ENCODE results near the gene CIPC. TPM values are rescaled to one million over a fixed set of nuclear protein-coding genes. Genes with fewer than 3 reads are reported as not detected.

The CIPC gene
- total RNA-seq, 1 experiment from 2014 or later = 26.6 TPM

DNA sequence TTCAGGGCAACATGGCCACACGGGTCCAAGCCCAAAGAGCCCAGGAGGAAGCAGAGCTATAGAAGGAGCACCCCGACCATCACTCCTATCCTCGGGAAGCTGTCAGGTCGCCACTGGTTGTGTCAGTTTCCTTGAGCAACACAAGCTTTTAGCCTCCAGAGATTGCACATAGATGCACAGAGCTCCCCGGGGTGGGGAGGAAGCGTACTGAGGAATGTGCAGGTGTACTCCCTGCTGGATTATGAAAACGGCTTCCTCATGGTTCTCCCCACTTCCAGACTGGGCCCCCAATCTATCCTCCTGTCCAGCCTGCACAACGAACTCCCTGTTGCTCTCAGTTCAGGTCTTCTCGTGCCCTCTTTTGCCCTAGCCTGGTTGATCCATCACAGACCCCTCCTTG, 39.3 kb upstream of the CIPC start:
- no TSS peak for BruUV-seq (replicated peaks)
- POLR2A ChIA-PET (ENCODE audit: unreplicated experiment) = no interaction called here
- Histone ChIP-seq H3K4me2 (ENCODE audit: low read length) (no peak overlapping the region), H3F3A (ENCODE audit: low read length, unreplicated experiment) (no peaks in the 10 kb centered on the region), H2AFZ (ENCODE audit: low read length) (no peak overlapping the region), H3K9me2 (replicated peaks; ENCODE audit: low read length) (no peaks in the 10 kb centered on the region), H3K4me3 (ENCODE audit: low read length) (no peak overlapping the region), H3K9me3 (ENCODE audit: low read length) (0 out of 2 replicates have a peak, but pooled peaks cover 5% of the 10 kb centered on the region), H3K36me3 (ENCODE audit: low read depth, low read length) (peaks cover 5% of the 10 kb centered on the region; the same call in 1 of the 2 replicates), H4K20me1 (ENCODE audit: low read length) (no peaks in the 10 kb centered on the region), H3K79me2 (ENCODE audit: low read length) (no peaks in the 10 kb centered on the region), H3K27me3 (ENCODE audit: low read length) (no peaks in the 10 kb centered on the region), H3K27ac (ENCODE audit: low read length) (peak overlapping the region; percentile 34; the same call in 1 of the 2 replicates), H3K4me1 (ENCODE audit: insufficient read depth, low read length) (peaks cover 11% of the 10 kb centered on the region), H3K9ac (ENCODE audit: low read length) (no peak overlapping the region)
- TF ChIP-seq CTCF (conservative IDR thresholded peaks at IDR 0.05; ENCODE audit: low read depth, low read length) = no peak
- TF ChIP-seq EZH2 (IDR thresholded peaks at IDR 0.05; ENCODE audit: low read length, unreplicated experiment) = no peak
- no peak for TF ChIP-seq EZH2phosphoT487 (IDR thresholded peaks at IDR 0.05; ENCODE audit: borderline replicate concordance, low read length)
- intact Hi-C loops (cut with micrococcal nuclease) = no loop called here
- no peak for DNase-seq
- no peak for ATAC-seq
- CTCF ChIA-PET = interaction anchor here (0.7 to 1.1 kb wide), 5 partner anchors 17 to 111 kb away, joined by 3 to 7 read pairs (median 4); partner anchors contain the start of gene IRF2BPL

- H3K36me3 ChIP-seq (ENCODE audit: low read depth, low read length) = peaks cover 5% of the 10 kb centered on the region; the same call in 1 of the 2 replicates
- no peaks in the 10 kb centered on the region for H4K20me1 ChIP-seq (ENCODE audit: low read length)
- H2AFZ ChIP-seq (ENCODE audit: low read length) = peak overlapping the region; percentile 65
- no peak overlapping the region for H3K9ac ChIP-seq (ENCODE audit: low read length)
- DNase-seq = peak; percentile 95
- peak overlapping the region; percentile 34 for H3K27ac ChIP-seq (ENCODE audit: low read length)
- 0 out of 2 replicates have a peak, but pooled peaks cover 5% of the 10 kb centered on the region for H3K9me3 ChIP-seq (ENCODE audit: low read length)
- H3K4me2 ChIP-seq (ENCODE audit: low read length) = peak overlapping the region; percentile 7
- no peaks in the 10 kb centered on the region for H3K9me2 ChIP-seq (replicated peaks; ENCODE audit: low read length)
- POLR2A ChIA-PET (ENCODE audit: unreplicated experiment) = no interaction called here
- no peaks in the 10 kb centered on the region for H3K79me2 ChIP-seq (ENCODE audit: low read length)
- CTCF ChIA-PET = interaction anchor here (0.6 to 1.1 kb wide), 7 partner anchors 9 to 111 kb away, joined by 3 to 7 read pairs (median 4); partner anchors contain the start of gene IRF2BPL
- TF ChIP-seq CTCF (conservative IDR thresholded peaks at IDR 0.05; ENCODE audit: low read depth, low read length) (peak; percentile 68), EZH2phosphoT487 (IDR thresholded peaks at IDR 0.05; ENCODE audit: borderline replicate concordance, low read length) (no peak)
- peak; percentile 95 for ATAC-seq
- no peaks in the 10 kb centered on the region for H3K27me3 ChIP-seq (ENCODE audit: low read length)
- H3F3A ChIP-seq (ENCODE audit: low read length, unreplicated experiment) = no peaks in the 10 kb centered on the region
- H3K4me1 ChIP-seq (ENCODE audit: insufficient read depth, low read length) = peaks cover 11% of the 10 kb centered on the region
- intact Hi-C loops (cut with micrococcal nuclease) = no loop called here
- H3K4me3 ChIP-seq (ENCODE audit: low read length) = no peak overlapping the region
- no TSS peak for BruUV-seq (replicated peaks)
Measured at GRCh38 chr14:77059276-77059915, 38.7 kb upstream of the CIPC start.

DNA sequence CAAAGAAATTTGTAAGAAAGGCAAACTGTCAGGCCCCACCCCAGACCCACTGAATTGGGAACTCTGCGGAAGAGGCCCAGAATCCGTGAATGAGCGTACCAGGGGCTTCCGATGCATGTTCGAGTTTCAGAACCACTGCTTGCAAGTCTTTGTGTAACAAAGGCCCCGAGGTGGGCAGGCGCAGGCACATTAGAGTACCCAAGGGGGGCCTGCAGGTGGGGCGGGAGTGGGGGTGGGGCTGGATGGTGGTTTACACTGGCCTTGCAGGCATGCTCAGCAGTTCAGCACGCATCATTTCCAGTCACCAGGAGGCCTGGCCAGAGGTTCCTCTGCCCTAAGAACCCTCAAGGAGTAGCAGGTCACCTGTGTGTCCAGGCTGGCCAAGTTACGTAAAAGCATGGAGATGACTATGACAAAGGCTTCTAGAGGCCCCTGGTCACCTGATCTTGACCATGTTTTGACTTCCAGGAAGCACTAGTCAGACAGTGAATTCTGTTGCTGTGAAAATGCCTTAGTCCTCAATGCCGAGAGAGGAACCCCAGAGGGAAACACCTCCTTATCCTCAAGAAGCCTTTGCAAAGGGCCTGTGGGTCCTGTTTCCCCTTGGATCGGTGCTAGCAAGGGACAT, 36.3 kb upstream of the CIPC start:
- TF ChIP-seq EZH2phosphoT487 (IDR thresholded peaks at IDR 0.05; ENCODE audit: borderline replicate concordance, low read length) (no peak), EZH2 (IDR thresholded peaks at IDR 0.05; ENCODE audit: low read length, unreplicated experiment) (no peak), CTCF (conservative IDR thresholded peaks at IDR 0.05; ENCODE audit: low read depth, low read length) (no peak)
- Histone ChIP-seq H3K4me2 (ENCODE audit: low read length) (no peak overlapping the region), H3K36me3 (ENCODE audit: low read depth, low read length) (no peaks in the 10 kb centered on the region), H4K20me1 (ENCODE audit: low read length) (no peaks in the 10 kb centered on the region), H3K9me2 (replicated peaks; ENCODE audit: low read length) (no peaks in the 10 kb centered on the region), H3K79me2 (ENCODE audit: low read length) (no peaks in the 10 kb centered on the region), H3K27me3 (ENCODE audit: low read length) (no peaks in the 10 kb centered on the region), H3K9ac (ENCODE audit: low read length) (no peak overlapping the region), H3K9me3 (ENCODE audit: low read length) (no peaks in the 10 kb centered on the region), H3F3A (ENCODE audit: low read length, unreplicated experiment) (no peaks in the 10 kb centered on the region), H3K4me3 (ENCODE audit: low read length) (no peak overlapping the region), H2AFZ (ENCODE audit: low read length) (no peak overlapping the region), H3K4me1 (ENCODE audit: insufficient read depth, low read length) (peaks cover 11% of the 10 kb centered on the region), H3K27ac (ENCODE audit: low read length) (no peak overlapping the region)
- DNase-seq (no peak), ATAC-seq (no peak)
- intact Hi-C loops (cut with micrococcal nuclease) = no loop called here
- ChIA-PET CTCF (no interaction called here), POLR2A (ENCODE audit: unreplicated experiment) (no interaction called here)
- BruUV-seq (replicated peaks) = no TSS peak
